NCI-H2081 (cell line): ENCODE results near the gene TBC1D14.

Experiments used
- DNase-seq, 2 experiments: peaks; one replicate each; lab custom pipeline; 2025; lab: John Stamatoyannopoulos, UW

Gene TBC1D14

GRCh38 chr4:6929812-6930464 is 20.3 kb downstream of the TBC1D14 start:
- no peak for DNase-seq

- no peak for DNase-seq
Observed at GRCh38 chr4:6932475-6932874, 22.8 kb downstream of the TBC1D14 start.

- DNase-seq: no peak
Observed at GRCh38 chr4:6932918-6933317, 23.3 kb downstream of the TBC1D14 start.

GRCh38 chr4:6933691-6934430 is 24.2 kb downstream of the TBC1D14 start:
- DNase-seq: no peak

- DNase-seq: no peak
Observed at GRCh38 chr4:6935965-6936364, 26.3 kb downstream of the TBC1D14 start.

- no peak for DNase-seq
Observed at GRCh38 chr4:6937201-6937600, 27.6 kb downstream of the TBC1D14 start.

- no peak for DNase-seq
Observed at GRCh38 chr4:6937754-6938153, 28.1 kb downstream of the TBC1D14 start.

- DNase-seq: no peak
Observed at GRCh38 chr4:6938237-6938636, 28.6 kb downstream of the TBC1D14 start.

- DNase-seq: no peak
Observed at GRCh38 chr4:6938647-6939271, 29.1 kb downstream of the TBC1D14 start.

- no peak for DNase-seq
Observed at GRCh38 chr4:6939761-6940743, 30.4 kb downstream of the TBC1D14 start.

- DNase-seq: no peak
Observed at GRCh38 chr4:6940744-6941137, 31.1 kb downstream of the TBC1D14 start.

GRCh38 chr4:6941796-6942195 is 32.2 kb downstream of the TBC1D14 start:
- DNase-seq: no peak

GRCh38 chr4:6942238-6942800 is 32.7 kb downstream of the TBC1D14 start:
- DNase-seq: no peak

GRCh38 chr4:6943012-6943884 is 33.6 kb downstream of the TBC1D14 start:
- no peak for DNase-seq

GRCh38 chr4:6943885-6944225 is 34.2 kb downstream of the TBC1D14 start:
- DNase-seq: no peak

- DNase-seq: no peak
Observed at GRCh38 chr4:6944301-6945051, 34.9 kb downstream of the TBC1D14 start.

- DNase-seq: no peak
Observed at GRCh38 chr4:6945052-6945409, 35.4 kb downstream of the TBC1D14 start.

GRCh38 chr4:6946497-6946896 is 36.9 kb downstream of the TBC1D14 start:
- no peak for DNase-seq

- DNase-seq: no peak
Observed at GRCh38 chr4:6948134-6948460, 38.5 kb downstream of the TBC1D14 start.

- no peak for DNase-seq
Observed at GRCh38 chr4:6951880-6952381, 42.3 kb downstream of the TBC1D14 start.
